OCI-LY3 (cell line): Measurements from ENCODE around the gene RFX2.

Experiments used
- EZH2phosphoT487 ChIP-seq: fragments of 200-600 bp; shearing (Covaris generic); IDR thresholded peaks from 2 replicates; pipeline ENCODE4 v1.6.1; 2018; ENCODE audit warnings: antibody characterized with exemption, mixed run types, low read depth
- TF ChIP-seq, protein P1 (sequence below): fragments of 200-600, 300-600 bp; sonication (generic); IDR thresholded peaks from 2 replicates; pipeline ENCODE4 v1.5.1; 2014; ENCODE audit warnings: antibody characterized with exemption, low read length, low read depth

DNA sequence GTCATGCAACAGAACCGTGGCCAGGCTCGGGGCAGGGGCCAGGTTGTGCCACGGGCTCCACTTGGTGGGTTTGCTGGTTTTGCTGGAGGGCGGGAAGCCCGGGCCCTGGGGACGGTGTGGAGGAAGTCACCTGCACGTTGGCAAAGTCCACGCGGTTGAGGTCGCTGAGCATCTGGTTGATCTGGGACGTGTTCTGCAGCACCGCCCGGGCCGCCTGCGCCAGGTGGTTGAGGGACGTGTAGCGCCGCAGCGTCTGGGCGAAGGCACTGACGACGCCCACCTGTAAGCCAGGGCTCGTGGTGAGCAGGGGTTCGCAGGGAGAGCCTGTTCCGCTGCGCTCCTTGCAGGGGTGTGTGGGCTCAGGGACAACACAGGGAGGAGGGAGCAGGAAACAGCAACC, 107.7 kb downstream of the RFX2 start:
- no peak for TF ChIP-seq EZH2phosphoT487
- TF ChIP-seq, protein P1, sequence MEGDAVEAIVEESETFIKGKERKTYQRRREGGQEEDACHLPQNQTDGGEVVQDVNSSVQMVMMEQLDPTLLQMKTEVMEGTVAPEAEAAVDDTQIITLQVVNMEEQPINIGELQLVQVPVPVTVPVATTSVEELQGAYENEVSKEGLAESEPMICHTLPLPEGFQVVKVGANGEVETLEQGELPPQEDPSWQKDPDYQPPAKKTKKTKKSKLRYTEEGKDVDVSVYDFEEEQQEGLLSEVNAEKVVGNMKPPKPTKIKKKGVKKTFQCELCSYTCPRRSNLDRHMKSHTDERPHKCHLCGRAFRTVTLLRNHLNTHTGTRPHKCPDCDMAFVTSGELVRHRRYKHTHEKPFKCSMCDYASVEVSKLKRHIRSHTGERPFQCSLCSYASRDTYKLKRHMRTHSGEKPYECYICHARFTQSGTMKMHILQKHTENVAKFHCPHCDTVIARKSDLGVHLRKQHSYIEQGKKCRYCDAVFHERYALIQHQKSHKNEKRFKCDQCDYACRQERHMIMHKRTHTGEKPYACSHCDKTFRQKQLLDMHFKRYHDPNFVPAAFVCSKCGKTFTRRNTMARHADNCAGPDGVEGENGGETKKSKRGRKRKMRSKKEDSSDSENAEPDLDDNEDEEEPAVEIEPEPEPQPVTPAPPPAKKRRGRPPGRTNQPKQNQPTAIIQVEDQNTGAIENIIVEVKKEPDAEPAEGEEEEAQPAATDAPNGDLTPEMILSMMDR = no peak
